CD4-positive, alpha-beta T cell (primary cell): ENCODE results near the gene SCNN1G. TPM values are rescaled to one million over a fixed set of nuclear protein-coding genes. Genes with fewer than 3 reads are reported as not detected.

ENCODE experiments used
- ATAC-seq: fragments of 200-7000 bp; cut with Tn5 transposase; one replicate; pipeline ENCODE4 v1.10.0; 2022; ENCODE audit warnings: mild to moderate bottlenecking; ENCODE audit not compliant: poor library complexity
- CTCF ChIA-PET: fragments of 350-600 bp; sonication (Branson Sonifier 250); formaldehyde crosslinking; loops from one replicate; lab custom pipeline; 2021; ENCODE audit warnings: antibody characterized with exemption, inconsistent platforms; lab: Charles Lee
- POLR2A ChIA-PET: fragments of 350-600 bp; sonication (Branson Sonifier 250); formaldehyde crosslinking; loops from one replicate; lab custom pipeline; 2021; ENCODE audit warnings: antibody characterized with exemption, inconsistent platforms; lab: Charles Lee
- DNase-seq, 14 experiments: peaks; one replicate each; pipeline ENCODE4 v3.0.0-alpha.2; 2013 to 2020; ENCODE audit warnings: mixed read lengths in 2 of 14
- H3K27ac ChIP-seq, 2 donors: one replicate each; pipeline versions ENCODE4 v1.5.1 to v1.7.0; 2013; ENCODE audit warnings: low read length in 2 of 2, low read depth in 1 of 2, mild to moderate bottlenecking in 1 of 2
- H3K27me3 ChIP-seq, 2 experiments: 1 replicate in 1 of 2; 2 replicates in 1 of 2; pipeline versions ENCODE4 v1.6.1 to v1.7.0; 2013; ENCODE audit warnings: low read length in 2 of 2, control low read depth in 1 of 2, mild to moderate bottlenecking in 1 of 2, moderate library complexity in 1 of 2; ENCODE audit not compliant: insufficient read depth in 2 of 2, control insufficient read depth in 1 of 2
- H3K36me3 ChIP-seq: one replicate; pipeline ENCODE4 v1.6.1; 2013; ENCODE audit warnings: low read length, control low read depth; ENCODE audit not compliant: insufficient read depth
- H3K4me1 ChIP-seq: one replicate; pipeline ENCODE4 v1.6.1; 2013; ENCODE audit warnings: low read length, control low read depth; ENCODE audit not compliant: insufficient read depth
- H3K4me3 ChIP-seq: one replicate; pipeline ENCODE4 v1.5.1; 2013; ENCODE audit warnings: mild to moderate bottlenecking, low read length, moderate library complexity
- H3K9me3 ChIP-seq, 2 experiments: 1 replicate in 1 of 2; 2 replicates in 1 of 2; pipeline versions ENCODE4 v1.6.1 to v1.7.0; 2013; ENCODE audit warnings: low read length in 2 of 2, mild to moderate bottlenecking in 2 of 2, control low read depth in 1 of 2, moderate library complexity in 1 of 2; ENCODE audit not compliant: control insufficient read depth in 1 of 2, insufficient read depth in 1 of 2
- H3K27ac Mint-ChIP-seq: one replicate; pipeline ENCODE4 v1.8.0; 2020; ENCODE audit warnings: mixed read lengths
- H3K27me3 Mint-ChIP-seq: one replicate; pipeline ENCODE4 v1.8.0; 2021; ENCODE audit warnings: mixed read lengths
- H3K36me3 Mint-ChIP-seq: one replicate; pipeline ENCODE4 v1.8.0; 2021; ENCODE audit warnings: low read depth, mixed read lengths
- H3K4me1 Mint-ChIP-seq: one replicate; pipeline ENCODE4 v1.8.0; 2021; ENCODE audit warnings: low read depth, mixed read lengths
- H3K4me3 Mint-ChIP-seq: one replicate; pipeline ENCODE4 v1.8.0; 2020; ENCODE audit warnings: mild to moderate bottlenecking, mixed read lengths
- H3K9me3 Mint-ChIP-seq: one replicate; pipeline ENCODE4 v1.8.0; 2020; ENCODE audit warnings: mixed read lengths
- CTCF ChIP-seq: fragments of 200-600 bp; IDR thresholded peaks from one replicate; pipeline ENCODE4 v1.8.0; 2022; ENCODE audit warnings: antibody characterized with exemption, mild to moderate bottlenecking
- intact Hi-C, 2 experiments: fragments of 100-400 bp; cut with DNase I in 1 of 2; cut with micrococcal nuclease in 1 of 2; formaldehyde crosslinking; loops; one replicate each; pipeline versions ENCODE4 v1.15.1 to v1.9.0; 2023 to 2025; cut with DNase I, micrococcal nuclease
- total RNA-seq, 174 experiments: library from RNA in 2 of 174; stranded (reverse) in 2 of 174; gene quantifications; one replicate each; pipeline ENCODE4 v1.2.3 and lab custom pipeline; 2021 to 2026

Gene SCNN1G
- total RNA-seq, 2 experiments from 2014 or later, result not detected

GRCh38 chr16:23181506-23181905, 1.0 kb upstream of the SCNN1G start:
- no peak overlapping the region for H3K27ac ChIP-seq
- Mint-ChIP-seq H3K9me3 (no peaks in the 10 kb centered on the region), H3K4me1 (peaks cover 5% of the 10 kb centered on the region), H3K4me3 (peak overlapping the region; percentile 54), H3K36me3 (no peaks in the 10 kb centered on the region), H3K27ac (no peak overlapping the region), H3K27me3 (peaks cover 85% of the 10 kb centered on the region)
- H3K9me3 ChIP-seq, result peaks cover 0 to 9% of the 10 kb centered on the region in 2 experiments
- no peaks in the 10 kb centered on the region for H3K36me3 ChIP-seq
- ATAC-seq (no peak), DNase-seq (no peak)
- CTCF ChIA-PET, result interaction anchor here (1.0 to 2.0 kb wide), 2 partner anchors 33 to 254 kb away, joined by 3 to 6 read pairs; partner anchors contain the start of gene USP31
- intact Hi-C loops, result no loop called here
- POLR2A ChIA-PET, result no interaction called here
- TF ChIP-seq CTCF, result no peak
- H3K4me1 ChIP-seq, result peaks cover 11% of the 10 kb centered on the region
- peaks cover 61 to 75% of the 10 kb centered on the region in 2 experiments for H3K27me3 ChIP-seq
- H3K4me3 ChIP-seq, result no peak overlapping the region

- intact Hi-C loops, result loop anchor here in 1 of 2 experiments (2.0 kb wide), 1 partner anchor 251 kb away; no protein-coding TSS in a partner anchor
- Mint-ChIP-seq H3K4me1 (peaks cover 5% of the 10 kb centered on the region), H3K4me3 (no peak overlapping the region), H3K27me3 (peaks cover 83% of the 10 kb centered on the region), H3K36me3 (no peaks in the 10 kb centered on the region), H3K27ac (no peak overlapping the region), H3K9me3 (no peaks in the 10 kb centered on the region)
- TF ChIP-seq CTCF, result peak; percentile 61
- Histone ChIP-seq H3K27ac (no peak overlapping the region), H3K4me3 (no peak overlapping the region), H3K9me3 (peaks cover 0 to 9% of the 10 kb centered on the region in 2 experiments), H3K4me1 (peaks cover 11% of the 10 kb centered on the region), H3K36me3 (no peaks in the 10 kb centered on the region), H3K27me3 (peaks cover 58 to 80% of the 10 kb centered on the region in 2 experiments)
- DNase-seq (peak; percentile 25 to 87 (median 60)), ATAC-seq (peak; percentile 99)
- CTCF ChIA-PET, result interaction anchor here (1.0 to 2.0 kb wide), 3 partner anchors 9 to 253 kb away, joined by 3 to 7 read pairs (median 6); partner anchors contain the start of gene USP31
- POLR2A ChIA-PET, result no interaction called here
Observed at GRCh38 chr16:23182206-23182678, 303 bp upstream of the SCNN1G start.

GRCh38 chr16:23183543-23183862, 958 bp downstream of the SCNN1G start:
- Mint-ChIP-seq H3K9me3 (no peaks in the 10 kb centered on the region), H3K36me3 (no peaks in the 10 kb centered on the region), H3K27ac (no peak overlapping the region), H3K4me3 (no peak overlapping the region), H3K27me3 (peaks cover 81% of the 10 kb centered on the region), H3K4me1 (peaks cover 5% of the 10 kb centered on the region)
- ChIA-PET POLR2A (no interaction called here), CTCF (interaction anchor here (2.0 kb wide), 2 partner anchors 8 to 252 kb away, joined by 6 to 7 read pairs; no protein-coding TSS in a partner anchor)
- H3K4me3 ChIP-seq, result no peak overlapping the region
- ATAC-seq (no peak), DNase-seq (no peak)
- H3K4me1 ChIP-seq, result peaks cover 11% of the 10 kb centered on the region
- H3K27me3 ChIP-seq, result peaks cover 52 to 74% of the 10 kb centered on the region in 2 experiments
- TF ChIP-seq CTCF, result no peak
- no peaks in the 10 kb centered on the region for H3K36me3 ChIP-seq
- no peak overlapping the region for H3K27ac ChIP-seq
- intact Hi-C loops, result loop anchor here in 1 of 2 experiments (2.0 kb wide), 1 partner anchor 249 kb away; no protein-coding TSS in a partner anchor
- peaks cover 0 to 9% of the 10 kb centered on the region in 2 experiments for H3K9me3 ChIP-seq
